SK-N-SH treated with all-trans-retinoic acid at 6 μM for 48 hours (cell line): ENCODE measurements around the gene PPEF1.
A peak's percentile ranks its signal among the peaks of the same experiment; 100 is the strongest.

Experiments
- ATAC-seq: fragments of 200-7000 bp; cut with Tn5 transposase; 3 replicates; pipeline ENCODE4 v1.9.1; 2020; ENCODE audit warnings: mild to moderate bottlenecking, moderate library complexity
- ARNTL ChIP-seq: fragments of 450-650 bp; formaldehyde crosslinking; IDR thresholded peaks from 2 replicates; pipeline ENCODE4 v1.5.0; 2020; ENCODE audit warnings: low read depth, mild to moderate bottlenecking, moderate library complexity, borderline replicate concordance
- BACH2 ChIP-seq: fragments of 250-450 bp; sonication (Bioruptor Pico); IDR thresholded peaks from 2 replicates; pipeline ENCODE4 v1.9.0; 2021; ENCODE audit warnings: mild to moderate bottlenecking, borderline replicate concordance
- CREB5 ChIP-seq: fragments of 250-450 bp; sonication (Bioruptor Pico); IDR thresholded peaks from 2 replicates; pipeline ENCODE4 v1.5.1; 2020; ENCODE audit warnings: low read depth, mild to moderate bottlenecking, moderate library complexity
- ESRRG ChIP-seq: fragments of 250-450 bp; sonication (Bioruptor Pico); IDR thresholded peaks from 2 replicates; pipeline ENCODE4 v1.6.1; 2021; ENCODE audit warnings: mild to moderate bottlenecking
- ISL1 ChIP-seq: fragments of 250-450 bp; sonication (Bioruptor Pico); IDR thresholded peaks from 2 replicates; pipeline ENCODE4 v2.1.2; 2022; ENCODE audit warnings: mild to moderate bottlenecking, moderate library complexity
- PPARA ChIP-seq: fragments of 250-450 bp; sonication (Bioruptor Pico); IDR thresholded peaks from 2 replicates; pipeline ENCODE4 v1.5.0; 2020; ENCODE audit warnings: mild to moderate bottlenecking, borderline replicate concordance
- RARB ChIP-seq: fragments of 250-450 bp; sonication (Bioruptor Pico); IDR thresholded peaks from 2 replicates; pipeline ENCODE4 v1.8.0; 2021; ENCODE audit warnings: mild to moderate bottlenecking, moderate library complexity
- TCF4 ChIP-seq: fragments of 250-450 bp; sonication (Bioruptor Pico); IDR thresholded peaks from 2 replicates; pipeline ENCODE4 v1.8.0; 2021; ENCODE audit warnings: mild to moderate bottlenecking, moderate library complexity, borderline replicate concordance
- ZFP3 ChIP-seq: fragments of 250-450 bp; sonication (Bioruptor Pico); IDR thresholded peaks from 2 replicates; pipeline ENCODE4 v1.5.0; 2020; ENCODE audit warnings: mild to moderate bottlenecking, moderate library complexity
- ZNF70 ChIP-seq: fragments of 450-650 bp; formaldehyde crosslinking; IDR thresholded peaks from 2 replicates; pipeline ENCODE4 v1.5.0; 2020; ENCODE audit warnings: mild to moderate bottlenecking, moderate library complexity
- ZNF8 ChIP-seq: fragments of 450-650 bp; formaldehyde crosslinking; IDR thresholded peaks from 2 replicates; pipeline ENCODE4 v1.5.0; 2020; ENCODE audit warnings: mild to moderate bottlenecking, moderate library complexity

Gene PPEF1

DNA sequence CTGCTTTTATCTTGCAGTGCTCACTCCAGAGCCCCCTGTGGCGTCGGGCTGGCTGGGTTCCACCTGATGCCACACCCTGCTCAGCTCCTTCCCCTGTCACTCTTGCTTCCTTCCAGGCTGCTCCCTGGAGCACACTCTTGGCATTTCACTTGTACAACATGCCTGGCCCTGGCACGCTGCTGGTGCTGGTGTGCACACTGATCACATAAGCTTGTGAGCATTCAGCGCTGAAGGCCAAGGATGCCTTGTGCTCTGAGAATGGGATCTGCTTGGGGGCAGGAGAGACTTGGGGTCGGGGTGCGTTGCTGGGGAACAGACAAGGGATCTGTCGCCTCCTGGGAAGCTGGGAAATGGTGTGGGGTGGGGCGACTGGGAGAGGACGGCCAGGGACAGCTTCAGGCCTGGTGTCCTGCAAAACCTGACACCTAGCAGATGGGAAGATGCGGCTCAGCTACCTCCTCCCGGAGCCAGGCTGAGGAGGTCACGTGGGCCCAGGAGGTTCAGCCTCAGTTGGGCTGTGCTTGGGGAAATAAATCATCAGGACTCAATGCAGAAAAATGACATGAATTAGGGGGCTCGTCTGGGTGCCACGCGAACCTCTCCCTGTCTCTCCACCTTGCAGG, 167.9 kb downstream of the PPEF1 start:
- no peak for ATAC-seq
- TF ChIP-seq RARB (CRISPR knock-in tag) = no peak
- TF ChIP-seq ARNTL (CRISPR knock-in tag) = no peak
- TF ChIP-seq ESRRG (CRISPR knock-in tag) = no peak
- TF ChIP-seq ZNF8 (CRISPR knock-in tag) = no peak
- TF ChIP-seq ZNF70 (CRISPR knock-in tag) = no peak
- TF ChIP-seq ZFP3 (CRISPR knock-in tag) = no peak
- TF ChIP-seq CREB5 (CRISPR knock-in tag) = no peak
- TF ChIP-seq ISL1 (CRISPR knock-in tag) = no peak
- no peak for TF ChIP-seq PPARA (CRISPR knock-in tag)

GRCh38 chrX:18877469-18877868, 170.0 kb downstream of the PPEF1 start:
- ATAC-seq = peak; percentile 54
- TF ChIP-seq TCF4 (peak; percentile 40; the same call in 1 of the 2 replicates), BACH2 (CRISPR knock-in tag) (no peak)
